SK-N-SH (cell line): Measurements from ENCODE around the gene ABLIM1. TPM values are rescaled to one million over a fixed set of nuclear protein-coding genes. Genes with fewer than 3 reads are reported as not detected.

Experiments used
- CTCF ChIA-PET: fragments of 300-600, 350-600 bp; formaldehyde crosslinking; extraction: SDS; loops from one replicate; lab custom pipeline; 2021; lab: Yijun Ruan, JAX
- POLR2A ChIA-PET: fragments of 350-600 bp; sonication (Branson Sonifier 250); formaldehyde crosslinking; extraction: SDS; loops from one replicate; lab custom pipeline; 2020; ENCODE audit warnings: antibody characterized with exemption, inconsistent platforms; lab: Yijun Ruan, JAX
- DNase-seq: peaks from one replicate; pipeline ENCODE4 v3.0.0; 2012
- H2AFZ ChIP-seq: fragments of 200-600 bp; sonication (generic); 2 replicates; pipeline ENCODE4 v1.8.1; 2016; ENCODE audit warnings: antibody characterized with exemption, mild to moderate bottlenecking, low read depth
- H3F3A ChIP-seq: fragments of 200-600 bp; sonication (generic); replicated peaks from 2 replicates; pipeline ENCODE3; 2016; ENCODE audit warnings: antibody characterized with exemption, mild to moderate bottlenecking; ENCODE audit not compliant: insufficient read depth
- H3K27ac ChIP-seq, 2 experiments: fragments of 200-500 bp in 1 of 2; fragments of 200-600 bp in 1 of 2; sonication (Bioruptor generic) in 1 of 2; sonication (generic), shearing (Covaris generic) in 1 of 2; 2 replicates each; pipeline versions ENCODE4 v1.5.1 to v1.6.1; 2014 to 2016; ENCODE audit warnings: low read depth in 2 of 2, inconsistent platforms in 1 of 2, low read length in 1 of 2, mild to moderate bottlenecking in 1 of 2, mixed read lengths in 1 of 2
- H3K27me3 ChIP-seq: fragments of 200-600 bp; sonication (generic), shearing (Covaris generic); 2 replicates; pipeline ENCODE4 v1.6.1; 2016; ENCODE audit warnings: mixed run types; ENCODE audit not compliant: insufficient read depth
- H3K36me3 ChIP-seq, 2 experiments: fragments of 200-500 bp in 1 of 2; fragments of 200-600 bp in 1 of 2; sonication (Bioruptor generic) in 1 of 2; sonication (generic) in 1 of 2; replicated peaks in 1 of 2; 2 replicates each; pipeline versions ENCODE3 to v1.5.1; 2014 to 2016; ENCODE audit warnings: low read length in 1 of 2, mild to moderate bottlenecking in 1 of 2; ENCODE audit not compliant: insufficient read depth in 2 of 2, control insufficient read depth in 1 of 2
- H3K4me1 ChIP-seq, 2 experiments: fragments of 200-500 bp in 1 of 2; fragments of 200-600 bp in 1 of 2; sonication (Bioruptor generic) in 1 of 2; sonication (generic), shearing (Covaris generic) in 1 of 2; 2 replicates each; pipeline versions ENCODE4 v1.5.1 to v1.6.1; 2014 to 2016; ENCODE audit warnings: low read depth in 1 of 2, low read length in 1 of 2, mixed run types in 1 of 2; ENCODE audit not compliant: insufficient read depth in 2 of 2, control insufficient read depth in 1 of 2
- H3K4me2 ChIP-seq: fragments of 200-600 bp; sonication (generic), shearing (Covaris generic); 2 replicates; pipeline ENCODE4 v1.6.1; 2017; ENCODE audit warnings: mixed run types
- H3K4me3 ChIP-seq, 2 experiments: fragments of 200-500 bp in 1 of 2; fragments of 200-600 bp in 1 of 2; sonication (Bioruptor generic) in 1 of 2; sonication (generic), shearing (Covaris generic) in 1 of 2; 2 replicates each; pipeline versions ENCODE4 v1.5.1 to v1.8.1; 2014 to 2016; ENCODE audit warnings: low read depth in 2 of 2, inconsistent platforms in 1 of 2, low read length in 1 of 2, mild to moderate bottlenecking in 1 of 2, mixed read lengths in 1 of 2, moderate library complexity in 1 of 2
- H3K79me2 ChIP-seq: fragments of 200-600 bp; sonication (generic); 2 replicates; pipeline ENCODE4 v1.8.1; 2017; ENCODE audit warnings: mild to moderate bottlenecking; ENCODE audit not compliant: insufficient read depth
- H3K9ac ChIP-seq: fragments of 200-600 bp; sonication (generic); 2 replicates; pipeline ENCODE4 v1.6.1; 2017; ENCODE audit warnings: mixed run types
- H3K9me2 ChIP-seq: fragments of 200-600 bp; sonication (generic); 2 replicates; pipeline ENCODE4 v1.6.1; 2017; ENCODE audit warnings: mixed run types
- H3K9me3 ChIP-seq: fragments of 200-600 bp; sonication (generic); 2 replicates; pipeline ENCODE4 v1.6.1; 2017; ENCODE audit warnings: mixed run types, mild to moderate bottlenecking, moderate library complexity
- H4K20me1 ChIP-seq: fragments of 200-600 bp; sonication (generic); 2 replicates; pipeline ENCODE4 v1.6.1; 2017; ENCODE audit warnings: mild to moderate bottlenecking, mixed run types; ENCODE audit not compliant: insufficient read depth
- ELF1 ChIP-seq: IDR thresholded peaks from 2 replicates; pipeline ENCODE4 v1.4.0; 2012
- EP300 ChIP-seq, 2 experiments: IDR thresholded peaks; 2 replicates each; pipeline versions ENCODE4 v1.4.0 to v1.6.1; 2012; ENCODE audit warnings: borderline replicate concordance in 1 of 2, low read depth in 1 of 2, low read length in 1 of 2
- EZH2phosphoT487 ChIP-seq: fragments of 200-600 bp; sonication (generic); IDR thresholded peaks from 2 replicates; pipeline ENCODE4 v1.6.1; 2017; ENCODE audit warnings: low read depth, mixed run types, mild to moderate bottlenecking, antibody characterized with exemption, moderate library complexity, borderline replicate concordance
- FOSL2 ChIP-seq: IDR thresholded peaks from 2 replicates; pipeline ENCODE4 v1.4.0; 2012; ENCODE audit warnings: low read depth, mild to moderate bottlenecking, moderate library complexity, borderline replicate concordance
- FOXM1 ChIP-seq: IDR thresholded peaks from 2 replicates; pipeline ENCODE4 v1.4.0; 2012; ENCODE audit warnings: low read depth, mild to moderate bottlenecking
- GABPA ChIP-seq: IDR thresholded peaks from 2 replicates; pipeline ENCODE4 v1.4.0; 2012; ENCODE audit warnings: low read depth, mild to moderate bottlenecking
- GATA2 ChIP-seq: sonication (generic); formaldehyde crosslinking; IDR thresholded peaks from 2 replicates; pipeline ENCODE4 v1.5.0; 2020; ENCODE audit warnings: mild to moderate bottlenecking, missing genetic modification reagents
- RAD21 ChIP-seq: IDR thresholded peaks from 2 replicates; pipeline ENCODE4 v1.6.1; 2012; ENCODE audit warnings: mild to moderate bottlenecking, low read length
- RCOR1 ChIP-seq: fragments of 150-350 bp; IDR thresholded peaks from 2 replicates; pipeline ENCODE4 v1.6.1; 2017; ENCODE audit warnings: antibody characterized with exemption, low read length
- RFX5 ChIP-seq: IDR thresholded peaks from 2 replicates; pipeline ENCODE4 v1.6.1; 2012; ENCODE audit warnings: mild to moderate bottlenecking, improper control_type of control experiment, low read length
- RXRA ChIP-seq: IDR thresholded peaks from 2 replicates; pipeline ENCODE4 v1.4.0; 2012; ENCODE audit warnings: low read depth, mild to moderate bottlenecking, borderline replicate concordance
- SIN3A ChIP-seq: IDR thresholded peaks from 2 replicates; pipeline ENCODE4 v1.6.1; 2012; ENCODE audit warnings: low read depth, mild to moderate bottlenecking, low read length, moderate library complexity, borderline replicate concordance
- SMC3 ChIP-seq: IDR thresholded peaks from 2 replicates; pipeline ENCODE4 v1.6.1; 2012; ENCODE audit warnings: low read depth, low read length, improper control_type of control experiment
- TAF1 ChIP-seq: IDR thresholded peaks from 2 replicates; pipeline ENCODE4 v1.6.1; 2012; ENCODE audit warnings: low read depth, mild to moderate bottlenecking, low read length, moderate library complexity, borderline replicate concordance
- WGBS: methylation state at CpG from one replicate; pipeline ENCODE4 v1.1.6; 2017; ENCODE audit warnings: low lambda C conversion rate; 5-methylcytosine and 5-hydroxymethylcytosine counted together
- polyA plus RNA-seq, 3 experiments: library from polyadenylated mRNA; depleted of rRNA; stranded (reverse); fragments of >200 nt; gene quantifications; 2 replicates each; pipeline ENCODE4 v1.2.3, GENCODE V29; 2012
- TF ChIP-seq, protein P1 (sequence below): IDR thresholded peaks from 2 replicates; pipeline ENCODE4 v1.4.0; 2012; ENCODE audit warnings: low read depth
- TF ChIP-seq, protein P2 (sequence below): IDR thresholded peaks from 2 replicates; pipeline ENCODE4 v1.4.0; 2012; ENCODE audit warnings: low read depth, borderline replicate concordance
- TF ChIP-seq, protein P3 (sequence below): fragments of 200-600 bp; sonication (generic); IDR thresholded peaks from 2 replicates; pipeline ENCODE4 v1.6.1; 2017; ENCODE audit warnings: antibody characterized with exemption, mild to moderate bottlenecking, moderate library complexity

ABLIM1 gene
- polyA plus RNA-seq, 1 of the 3 experiments (the other 2 are of a cell fraction): 16.1 TPM

GRCh38 chr10:114470361-114470760 is 187.7 kb downstream of the ABLIM1 start:
- Histone ChIP-seq H2AFZ (no peak overlapping the region), H3F3A (peaks cover 2% of the 10 kb centered on the region), H3K27me3 (no peaks in the 10 kb centered on the region), H3K4me3 (no peak overlapping the region), H3K4me1 (no peaks in the 10 kb centered on the region), H3K9ac (no peak overlapping the region), H4K20me1 (no peaks in the 10 kb centered on the region), H3K9me3 (no peaks in the 10 kb centered on the region), H3K9me2 (no peaks in the 10 kb centered on the region), H3K27ac (no peak overlapping the region), H3K4me2 (no peak overlapping the region), H3K79me2 (no peaks in the 10 kb centered on the region), H3K36me3 (peaks cover 0 to 4% of the 10 kb centered on the region in 2 experiments)
- ChIA-PET CTCF (interaction anchor here (0.6 to 7.6 kb wide), 15 partner anchors 12 to 316 kb away, joined by 3 to 110 read pairs (median 5); no protein-coding TSS in a partner anchor), POLR2A (no interaction called here)
- 93% methylated on average over 1 of the region's 1 CpG for WGBS
- no peak for TF ChIP-seq RXRA
- no peak for TF ChIP-seq EP300 (IDR thresholded peaks at IDR 0.05; ENCODE audit: borderline replicate concordance in 1 of 2, low read depth in 1 of 2, low read length in 1 of 2)
- no peak for TF ChIP-seq FOXM1
- no peak for TF ChIP-seq TAF1
- TF ChIP-seq RCOR1: no peak
- DNase-seq: no peak

- H3K4me2 ChIP-seq: no peak overlapping the region
- 90% methylated on average over 3 of the region's 3 CpGs for WGBS
- ChIA-PET POLR2A (interaction anchor here (0.7 kb wide), 1 partner anchor 13 kb away, joined by 3 read pairs; no protein-coding TSS in a partner anchor), CTCF (interaction anchor here (0.6 to 5.1 kb wide), 13 partner anchors 11 to 891 kb away, joined by 3 to 54 read pairs (median 3); no protein-coding TSS in a partner anchor)
- no peaks in the 10 kb centered on the region for H4K20me1 ChIP-seq
- H3K9me3 ChIP-seq: no peaks in the 10 kb centered on the region
- H3K9me2 ChIP-seq: no peaks in the 10 kb centered on the region
- TF ChIP-seq RAD21 (peak; percentile 65), EZH2phosphoT487 (no peak), SMC3 (peak; percentile 57; the same call in 1 of the 2 replicates), GATA2 (no peak), FOSL2 (no peak), TAF1 (no peak), SIN3A (no peak), RFX5 (no peak), ELF1 (0 out of 2 replicates have a peak, but pooled peaks have one; percentile 28), GABPA (no peak)
- TF ChIP-seq, protein P1, sequence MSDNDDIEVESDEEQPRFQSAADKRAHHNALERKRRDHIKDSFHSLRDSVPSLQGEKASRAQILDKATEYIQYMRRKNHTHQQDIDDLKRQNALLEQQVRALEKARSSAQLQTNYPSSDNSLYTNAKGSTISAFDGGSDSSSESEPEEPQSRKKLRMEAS: no peak
- TF ChIP-seq, protein P2, sequence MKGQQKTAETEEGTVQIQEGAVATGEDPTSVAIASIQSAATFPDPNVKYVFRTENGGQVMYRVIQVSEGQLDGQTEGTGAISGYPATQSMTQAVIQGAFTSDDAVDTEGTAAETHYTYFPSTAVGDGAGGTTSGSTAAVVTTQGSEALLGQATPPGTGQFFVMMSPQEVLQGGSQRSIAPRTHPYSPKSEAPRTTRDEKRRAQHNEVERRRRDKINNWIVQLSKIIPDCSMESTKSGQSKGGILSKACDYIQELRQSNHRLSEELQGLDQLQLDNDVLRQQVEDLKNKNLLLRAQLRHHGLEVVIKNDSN: peak; percentile 75; the same call in 1 of the 2 replicates
- TF ChIP-seq, protein P3, sequence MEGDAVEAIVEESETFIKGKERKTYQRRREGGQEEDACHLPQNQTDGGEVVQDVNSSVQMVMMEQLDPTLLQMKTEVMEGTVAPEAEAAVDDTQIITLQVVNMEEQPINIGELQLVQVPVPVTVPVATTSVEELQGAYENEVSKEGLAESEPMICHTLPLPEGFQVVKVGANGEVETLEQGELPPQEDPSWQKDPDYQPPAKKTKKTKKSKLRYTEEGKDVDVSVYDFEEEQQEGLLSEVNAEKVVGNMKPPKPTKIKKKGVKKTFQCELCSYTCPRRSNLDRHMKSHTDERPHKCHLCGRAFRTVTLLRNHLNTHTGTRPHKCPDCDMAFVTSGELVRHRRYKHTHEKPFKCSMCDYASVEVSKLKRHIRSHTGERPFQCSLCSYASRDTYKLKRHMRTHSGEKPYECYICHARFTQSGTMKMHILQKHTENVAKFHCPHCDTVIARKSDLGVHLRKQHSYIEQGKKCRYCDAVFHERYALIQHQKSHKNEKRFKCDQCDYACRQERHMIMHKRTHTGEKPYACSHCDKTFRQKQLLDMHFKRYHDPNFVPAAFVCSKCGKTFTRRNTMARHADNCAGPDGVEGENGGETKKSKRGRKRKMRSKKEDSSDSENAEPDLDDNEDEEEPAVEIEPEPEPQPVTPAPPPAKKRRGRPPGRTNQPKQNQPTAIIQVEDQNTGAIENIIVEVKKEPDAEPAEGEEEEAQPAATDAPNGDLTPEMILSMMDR: peak; percentile 51
- H3K4me3 ChIP-seq: no peak overlapping the region
- no peak overlapping the region for H2AFZ ChIP-seq
- H3F3A ChIP-seq: no peaks in the 10 kb centered on the region
- H3K27ac ChIP-seq: no peak overlapping the region
- DNase-seq: peak; percentile 71
- H3K4me1 ChIP-seq: no peaks in the 10 kb centered on the region
- no peaks in the 10 kb centered on the region for H3K79me2 ChIP-seq
- H3K9ac ChIP-seq: no peak overlapping the region
- H3K36me3 ChIP-seq: peaks cover 0 to 17% of the 10 kb centered on the region in 2 experiments
- H3K27me3 ChIP-seq: no peaks in the 10 kb centered on the region
These were observed 199.1 kb downstream of the ABLIM1 start for GRCh38 chr10:114458955-114459354.
